SK-MEL-5 (cell line): Measurements from ENCODE around the gene FAM240A. TPM values are rescaled to one million over a fixed set of nuclear protein-coding genes. Genes with fewer than 3 reads are reported as not detected.

Source experiments
- small RNA-seq, 2 experiments: library from RNA; depleted of rRNA; stranded (forward); fragments of <200 nt; gene quantifications; one replicate each; pipeline ENCODE3, GENCODE V24; 2014
- total RNA-seq: library from RNA; depleted of rRNA; stranded (reverse); fragments of >200 nt; shearing (Covaris generic); gene quantifications from 2 replicates; pipeline ENCODE4 v1.2.3, GENCODE V29; 2014; rRNA removed

Gene FAM240A
- total RNA-seq, 1 experiment from 2014 or later: not detected

Small RNAs within 50 kb of the gene (small RNA-seq; reads per million reads assigned to genes)
- gene RF00591: 0 reads per million in 2 experiments

Other genes starting within 250 kb of the FAM240A start
- not detected in 2 replicates for gene CCR5, start 241.6 kb upstream of the FAM240A start, total RNA-seq
- not detected in 2 replicates for gene CCRL2, start 205.3 kb upstream of the FAM240A start, total RNA-seq
- gene LTF, start 147.6 kb upstream of the FAM240A start, total RNA-seq: 0.11 TPM in 1 of 2 replicates, not detected in the other
- not detected in 2 replicates for gene RTP3, start 114.5 kb upstream of the FAM240A start, total RNA-seq
- gene LRRC2, start 46.2 kb upstream of the FAM240A start, total RNA-seq: not detected in 2 replicates
- 0.43 and 0.90 TPM in 2 replicates for gene ALS2CL, start 81.2 kb downstream of the FAM240A start, total RNA-seq
- 0.11 TPM in 1 of 2 replicates, not detected in the other for gene TMIE, start 88.9 kb downstream of the FAM240A start, total RNA-seq
- not detected in 2 replicates for gene PRSS50, start 105.3 kb downstream of the FAM240A start, total RNA-seq